Suppressor macrophage treated with lipopolysaccharide for 1 hour (primary cell): ENCODE data around the gene SNRNP48.

ENCODE experiments used
- DNase-seq, 3 donors: peaks; one replicate each; pipeline ENCODE4 v3.0.0-alpha.2; 2020 to 2022

Gene SNRNP48

GRCh38 chr6:7559651-7560385 is 30.2 kb upstream of the SNRNP48 start:
- DNase-seq, result peak; percentile 50 to 58 (median 55)

GRCh38 chr6:7561153-7561964 is 28.6 kb upstream of the SNRNP48 start:
- DNase-seq, result no peak

- peak; percentile 67 to 78 (median 75) for DNase-seq
Measured at GRCh38 chr6:7562769-7563168, 27.2 kb upstream of the SNRNP48 start.

- DNase-seq, result no peak
Measured at GRCh38 chr6:7566107-7566506, 23.9 kb upstream of the SNRNP48 start.

GRCh38 chr6:7566617-7567173 is 23.3 kb upstream of the SNRNP48 start:
- DNase-seq, result no peak

- DNase-seq, result no peak
Measured at GRCh38 chr6:7568021-7568420, 22.0 kb upstream of the SNRNP48 start.

GRCh38 chr6:7569082-7569481 is 20.9 kb upstream of the SNRNP48 start:
- no peak for DNase-seq

- DNase-seq, result no peak
Measured at GRCh38 chr6:7572213-7572943, 17.6 kb upstream of the SNRNP48 start.

- DNase-seq, result no peak
Measured at GRCh38 chr6:7574500-7574899, 15.5 kb upstream of the SNRNP48 start.

- DNase-seq, result no peak
Measured at GRCh38 chr6:7578516-7578915, 11.5 kb upstream of the SNRNP48 start.

- no peak for DNase-seq
Measured at GRCh38 chr6:7578931-7579330, 11.1 kb upstream of the SNRNP48 start.

- DNase-seq, result no peak
Measured at GRCh38 chr6:7579851-7580250, 10.1 kb upstream of the SNRNP48 start.

GRCh38 chr6:7580537-7580926 is 9.5 kb upstream of the SNRNP48 start:
- no peak for DNase-seq

GRCh38 chr6:7580927-7581618 is 8.9 kb upstream of the SNRNP48 start:
- DNase-seq, result no peak

GRCh38 chr6:7585287-7585930 is 4.6 kb upstream of the SNRNP48 start:
- no peak for DNase-seq

- DNase-seq, result no peak
Measured at GRCh38 chr6:7587631-7588100, 2.3 kb upstream of the SNRNP48 start.

- peak; percentile 50 to 81 (median 71) for DNase-seq
Measured at GRCh38 chr6:7588506-7588905, 1.5 kb upstream of the SNRNP48 start.

- DNase-seq, result peak in 1 of 3 donors; percentile 15
Measured at GRCh38 chr6:7589221-7589620, 777 bp upstream of the SNRNP48 start.

- peak; percentile 45 to 62 (median 59) for DNase-seq
Measured at GRCh38 chr6:7590918-7591302, 912 bp downstream of the SNRNP48 start.

GRCh38 chr6:7591770-7592169 is 1.8 kb downstream of the SNRNP48 start:
- no peak for DNase-seq

GRCh38 chr6:7593229-7593628 is 3.2 kb downstream of the SNRNP48 start:
- DNase-seq, result no peak

GRCh38 chr6:7594579-7595125 is 4.7 kb downstream of the SNRNP48 start:
- no peak for DNase-seq
